Peyer's patch (tissue), 4 donors: Measurements from ENCODE around the gene DUS2. TPM values are rescaled to one million over a fixed set of nuclear protein-coding genes. Genes with fewer than 3 reads are reported as not detected.
"Not testable (repeated sequence)": the region's sequence is repeated elsewhere in the genome, so short reads cannot be mapped to it uniquely, and the experiment has no call there.

ENCODE experiments used
- DNase-seq, 3 donors: peaks; one replicate each; pipeline ENCODE4 v3.0.0-alpha.2; 2017 to 2019
- H3K27ac ChIP-seq, 4 donors: fragments of 200-600 bp; sonication (generic); one replicate each; pipeline ENCODE4 v1.5.1; 2016 to 2019
- H3K27me3 ChIP-seq, 2 donors: fragments of 200-600 bp; sonication (generic); one replicate each; pipeline ENCODE4 v1.5.1; 2019
- H3K36me3 ChIP-seq, 3 donors: fragments of 200-600 bp; sonication (generic); one replicate each; pipeline ENCODE4 v1.5.1; 2016 to 2019
- H3K4me1 ChIP-seq, 4 donors: fragments of 200-600 bp; sonication (generic); one replicate each; pipeline ENCODE4 v1.5.1; 2016 to 2019
- H3K4me3 ChIP-seq, 4 donors: fragments of 200-600 bp; sonication (generic); 1 replicate in 3 of 4; 2 replicates in 1 of 4; pipeline ENCODE4 v1.5.1; 2016 to 2019; ENCODE audit warnings: mild to moderate bottlenecking in 1 of 4
- H3K9me3 ChIP-seq, 4 donors: fragments of 200-600 bp; sonication (generic); one replicate each; pipeline ENCODE4 v1.5.1; 2016 to 2019; ENCODE audit warnings: mild to moderate bottlenecking in 1 of 4
- POLR2A ChIP-seq, 2 donors: fragments of 450-650 bp; IDR thresholded peaks; one replicate each; pipeline ENCODE4 v1.5.1; 2017; ENCODE audit warnings: antibody characterized with exemption in 2 of 2, mild to moderate bottlenecking in 2 of 2, moderate library complexity in 2 of 2
- total RNA-seq, 4 donors: library from RNA; depleted of rRNA; stranded (reverse); fragments of >200 nt; gene quantifications; one replicate each; pipeline ENCODE4 v1.1.0, GENCODE V29; 2016
- TF ChIP-seq, protein P1 (sequence below), 6 experiments: fragments of 450-650 bp in 4 of 6; fragments of 200-600 bp in 2 of 6; sonication (generic) in 1 of 6; IDR thresholded peaks; one replicate each; pipeline ENCODE4 v1.5.1; 2017 to 2019; ENCODE audit warnings: antibody characterized with exemption in 6 of 6, mild to moderate bottlenecking in 3 of 6, moderate library complexity in 1 of 6

The DUS2 gene
- total RNA-seq, 4 donors from 2014 or later: 15.3 to 38.8 (median 21.2) TPM

DNA sequence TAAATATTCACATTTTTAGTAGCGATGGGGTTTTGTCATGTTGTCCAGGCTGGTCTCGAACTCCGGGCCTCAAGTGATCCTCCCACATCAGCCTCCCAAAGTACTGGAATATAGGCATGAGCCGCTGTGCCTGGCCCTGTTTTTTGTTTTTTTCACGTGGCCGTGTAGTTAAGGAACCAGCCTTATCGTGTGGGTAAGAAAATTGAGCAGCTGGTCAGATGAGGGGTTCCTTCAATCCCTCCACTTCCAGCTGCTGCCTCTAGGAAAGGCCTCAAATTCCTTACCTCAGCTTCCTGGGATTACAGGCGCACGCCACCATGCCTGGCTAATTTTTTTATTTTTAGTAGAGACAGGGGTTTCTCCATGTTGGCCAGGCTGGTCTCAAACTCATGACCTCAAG is 17.9 kb upstream of the DUS2 start:
- no peak for TF ChIP-seq POLR2A (IDR thresholded peaks at IDR 0.05)
- TF ChIP-seq, protein P1, sequence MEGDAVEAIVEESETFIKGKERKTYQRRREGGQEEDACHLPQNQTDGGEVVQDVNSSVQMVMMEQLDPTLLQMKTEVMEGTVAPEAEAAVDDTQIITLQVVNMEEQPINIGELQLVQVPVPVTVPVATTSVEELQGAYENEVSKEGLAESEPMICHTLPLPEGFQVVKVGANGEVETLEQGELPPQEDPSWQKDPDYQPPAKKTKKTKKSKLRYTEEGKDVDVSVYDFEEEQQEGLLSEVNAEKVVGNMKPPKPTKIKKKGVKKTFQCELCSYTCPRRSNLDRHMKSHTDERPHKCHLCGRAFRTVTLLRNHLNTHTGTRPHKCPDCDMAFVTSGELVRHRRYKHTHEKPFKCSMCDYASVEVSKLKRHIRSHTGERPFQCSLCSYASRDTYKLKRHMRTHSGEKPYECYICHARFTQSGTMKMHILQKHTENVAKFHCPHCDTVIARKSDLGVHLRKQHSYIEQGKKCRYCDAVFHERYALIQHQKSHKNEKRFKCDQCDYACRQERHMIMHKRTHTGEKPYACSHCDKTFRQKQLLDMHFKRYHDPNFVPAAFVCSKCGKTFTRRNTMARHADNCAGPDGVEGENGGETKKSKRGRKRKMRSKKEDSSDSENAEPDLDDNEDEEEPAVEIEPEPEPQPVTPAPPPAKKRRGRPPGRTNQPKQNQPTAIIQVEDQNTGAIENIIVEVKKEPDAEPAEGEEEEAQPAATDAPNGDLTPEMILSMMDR (IDR thresholded peaks at IDR 0.05): no peak
- no peak for DNase-seq
- Histone ChIP-seq H3K9me3 (no peaks in the 10 kb centered on the region), H3K27me3 (no peaks in the 10 kb centered on the region), H3K36me3 (no peaks in the 10 kb centered on the region), H3K27ac (peak overlapping the region; percentile 66 to 85 (median 74)), H3K4me1 (peaks cover 0 to 24% (median 3%) of the 10 kb centered on the region in 4 donors), H3K4me3 (no peak overlapping the region)

DNA sequence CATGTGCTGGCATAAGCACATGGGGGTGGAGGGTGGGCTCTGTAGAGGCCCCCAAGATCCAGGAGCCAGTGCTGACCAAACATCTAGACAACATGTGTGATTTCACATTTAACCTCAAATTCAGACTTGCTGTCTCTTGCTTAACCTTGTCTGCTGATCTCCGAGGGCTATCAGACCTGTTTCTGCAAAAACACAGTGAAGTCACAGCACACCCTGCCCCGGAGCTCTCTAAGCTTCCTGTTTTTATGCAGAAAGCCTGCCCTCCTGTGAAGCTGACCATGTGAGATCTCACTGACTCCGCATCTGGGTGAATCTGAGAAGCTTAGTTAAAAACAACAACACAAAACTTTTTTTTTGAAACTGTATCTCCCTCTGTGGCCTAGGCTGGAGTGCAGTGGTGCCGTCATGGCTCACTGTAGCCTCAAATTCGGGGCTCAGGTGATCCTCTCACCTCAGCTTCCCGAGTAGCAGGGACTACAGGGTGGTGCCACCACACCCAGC is 17.2 kb upstream of the DUS2 start:
- Histone ChIP-seq H3K27ac (peak overlapping the region; percentile 66 to 85 (median 74)), H3K36me3 (no peaks in the 10 kb centered on the region), H3K27me3 (no peaks in the 10 kb centered on the region), H3K4me1 (peaks cover 0 to 18% (median 3%) of the 10 kb centered on the region in 4 donors), H3K9me3 (no peaks in the 10 kb centered on the region), H3K4me3 (no peak overlapping the region)
- peak in 2 of 3 donors; percentile 78 to 88 for DNase-seq
- TF ChIP-seq, protein P1 (IDR thresholded peaks at IDR 0.05): no peak
- TF ChIP-seq POLR2A (IDR thresholded peaks at IDR 0.05): no peak

DNA sequence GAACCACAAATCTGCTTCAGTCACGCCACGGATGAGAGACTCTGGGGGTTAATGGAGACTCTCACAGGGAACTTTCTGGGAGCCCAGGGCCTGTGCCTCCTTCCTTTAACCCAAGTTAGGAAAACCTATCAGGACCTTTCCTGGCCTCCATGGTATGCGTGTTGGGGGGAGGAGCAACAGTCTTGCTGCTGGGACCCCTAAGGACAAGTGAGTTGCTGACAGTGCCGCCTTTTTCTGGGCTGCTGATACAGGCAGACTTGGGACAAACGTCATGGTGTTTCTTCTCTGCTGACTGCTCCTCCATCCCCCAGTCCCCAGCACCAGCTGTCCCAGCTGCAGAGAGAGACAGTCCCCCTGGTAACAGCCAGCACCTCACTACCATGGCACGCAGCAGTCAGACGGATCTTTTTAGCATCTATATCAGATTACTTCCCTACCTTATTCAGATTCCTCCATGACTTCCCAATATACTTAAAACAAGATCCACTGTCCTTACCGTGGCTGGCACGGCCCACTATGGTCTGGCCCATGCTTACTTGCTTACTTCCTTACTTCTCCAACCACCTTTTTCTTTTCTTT is 13.8 kb upstream of the DUS2 start:
- H3K27me3 ChIP-seq: no peaks in the 10 kb centered on the region
- no peak overlapping the region for H3K4me3 ChIP-seq
- H3K4me1 ChIP-seq: peaks cover 0 to 18% (median 3%) of the 10 kb centered on the region in 4 donors
- no peak for TF ChIP-seq POLR2A (IDR thresholded peaks at IDR 0.05)
- TF ChIP-seq, protein P1 (IDR thresholded peaks at IDR 0.05): no peak
- no peak for DNase-seq
- H3K36me3 ChIP-seq: no peaks in the 10 kb centered on the region
- no peak overlapping the region for H3K27ac ChIP-seq
- H3K9me3 ChIP-seq: no peaks in the 10 kb centered on the region

DNA sequence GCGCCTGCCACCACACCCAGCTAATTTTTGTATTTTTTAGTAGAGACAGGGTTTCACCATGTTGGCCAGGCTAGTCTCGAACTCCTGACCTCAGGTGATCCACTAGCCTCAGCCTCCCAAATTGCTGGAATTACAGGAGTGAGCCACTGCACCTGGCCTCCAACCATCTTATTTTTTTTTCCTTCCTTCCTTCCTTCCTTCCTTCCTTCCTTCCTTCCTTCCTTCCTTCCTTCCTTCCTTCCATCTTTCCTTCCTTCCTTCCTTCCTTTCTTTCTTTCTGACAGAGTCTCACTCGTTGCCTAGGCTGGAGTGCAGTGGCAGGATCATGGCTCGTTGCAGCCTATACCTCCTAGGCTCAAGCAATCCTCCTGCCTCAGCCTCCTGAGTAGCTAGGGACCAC is 13.2 kb upstream of the DUS2 start:
- not testable (repeated sequence) for H3K27me3 ChIP-seq, H3K27ac ChIP-seq, H3K9me3 ChIP-seq, H3K4me3 ChIP-seq, H3K36me3 ChIP-seq, DNase-seq
- peaks cover 0 to 18% (median 3%) of the 10 kb centered on the region in 4 donors for H3K4me1 ChIP-seq

DNA sequence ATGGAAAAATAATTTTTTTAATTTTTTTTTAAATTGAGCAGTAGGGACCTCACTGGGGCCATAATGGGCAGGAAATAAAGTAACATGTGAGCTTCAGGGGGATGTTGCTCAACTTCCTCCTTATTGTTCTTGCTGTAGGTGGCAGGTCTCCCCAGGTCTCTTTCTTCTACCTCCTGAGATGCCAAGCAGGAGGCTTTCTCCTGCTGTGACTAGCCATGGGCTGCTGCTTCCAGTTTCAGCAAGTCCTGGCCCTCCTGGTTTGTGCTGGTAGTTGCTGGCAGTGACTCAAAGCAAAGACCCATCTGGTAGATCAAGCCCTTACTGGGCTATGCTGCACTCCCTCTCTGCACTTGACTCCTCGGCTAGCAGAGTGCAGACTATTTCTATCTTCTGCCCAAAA is 9.6 kb upstream of the DUS2 start:
- TF ChIP-seq, protein P1 (IDR thresholded peaks at IDR 0.05): no peak
- no peak for TF ChIP-seq POLR2A (IDR thresholded peaks at IDR 0.05)
- Histone ChIP-seq H3K9me3 (no peaks in the 10 kb centered on the region), H3K27me3 (no peaks in the 10 kb centered on the region), H3K27ac (no peak overlapping the region), H3K4me3 (no peak overlapping the region), H3K4me1 (no peaks in the 10 kb centered on the region), H3K36me3 (no peaks in the 10 kb centered on the region)
- no peak for DNase-seq

DNA sequence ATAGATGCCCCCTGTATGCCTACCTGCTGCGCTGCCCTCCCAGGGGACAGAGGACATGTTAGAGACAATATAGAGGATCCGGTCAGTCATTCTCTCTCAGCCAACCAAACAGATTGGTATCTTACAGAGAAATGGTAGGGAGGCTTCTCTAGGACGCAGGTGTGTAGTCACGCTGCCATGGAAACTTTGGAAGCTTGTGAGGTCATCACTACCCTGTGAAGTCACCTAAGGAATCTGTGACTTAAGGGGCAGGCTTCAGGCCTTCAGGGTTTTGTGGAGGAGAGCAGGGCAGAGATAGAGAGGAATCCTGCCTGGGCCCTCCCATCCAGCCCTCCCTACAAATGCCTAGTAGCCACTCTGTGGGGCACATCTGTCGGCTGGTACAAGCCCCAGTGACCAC is 7.4 kb upstream of the DUS2 start, which contains the start of gene DPEP2NB:
Gene DPEP2NB (minus strand): TSS at position 231 of the 400 bp plus-strand sequence. CDS start 141 bp downstream, at position 90.
- no peak within 1 kb of the TSS for H3K27ac ChIP-seq
- no peak for TF ChIP-seq POLR2A (IDR thresholded peaks at IDR 0.05)
- TF ChIP-seq, protein P1 (IDR thresholded peaks at IDR 0.05): no peak
- H3K27me3 ChIP-seq: no peaks in the 10 kb centered on the region
- no peak within 1 kb of the TSS for H3K4me3 ChIP-seq
- no peak for DNase-seq
- no peaks in the 10 kb centered on the region for H3K9me3 ChIP-seq
- no peaks in the 10 kb centered on the region for H3K36me3 ChIP-seq
- no peaks in the 10 kb centered on the region for H3K4me1 ChIP-seq
